Endothelial cell of umbilical vein (primary cell): ENCODE data around the gene PID1. TPM values are rescaled to one million over a fixed set of nuclear protein-coding genes. Genes with fewer than 3 reads are reported as not detected.

Source experiments
- BruUV-seq: library from RNA; stranded (reverse); fragments of 400-500 nt; replicated peaks from 2 replicates; lab custom pipeline; 2021; lab: Mats Ljungman, UMichigan
- CTCF ChIA-PET: fragments of 300-600, 350-600 bp; sonication (Branson Sonifier 250); formaldehyde crosslinking; loops from one replicate; lab custom pipeline; 2021; ENCODE audit warnings: antibody characterized with exemption, inconsistent platforms; lab: Charles Lee
- POLR2A ChIA-PET: fragments of 300-600, 350-600 bp; sonication (Branson Sonifier 250); formaldehyde crosslinking; loops from one replicate; lab custom pipeline; 2021; ENCODE audit warnings: antibody characterized with exemption, inconsistent platforms; lab: Charles Lee
- DNase-seq: peaks from one replicate; pipeline ENCODE4 v3.0.0-alpha.2; 2011; ENCODE audit warnings: low read depth, low spot score
- FAIRE-seq: peaks from 2 replicates; lab custom pipeline; 2011; peaks lifted over from hg19 to GRCh38; lab: Jason Lieb, UNC
- H2AFZ ChIP-seq: 2 replicates; pipeline ENCODE4 v1.6.0; 2012; ENCODE audit warnings: low read depth, low read length, control low read depth, inconsistent platforms
- H3K27ac ChIP-seq: 2 replicates; pipeline ENCODE4 v1.5.1; 2011; ENCODE audit warnings: low read depth, mild to moderate bottlenecking, control low read depth, low read length, moderate library complexity; ENCODE audit not compliant: insufficient read depth
- H3K27me3 ChIP-seq, 2 experiments: 2 replicates each; pipeline versions ENCODE4 v1.6.0 to v1.6.1; 2011; ENCODE audit warnings: low read length in 2 of 2, mixed read lengths in 1 of 2; ENCODE audit not compliant: control insufficient read depth in 2 of 2, insufficient read depth in 2 of 2
- H3K36me3 ChIP-seq, 2 experiments: 2 replicates in 1 of 2; 3 replicates in 1 of 2; pipeline ENCODE4 v1.5.1; 2011; ENCODE audit warnings: low read length in 2 of 2, mild to moderate bottlenecking in 1 of 2, moderate library complexity in 1 of 2; ENCODE audit not compliant: control insufficient read depth in 2 of 2, insufficient read depth in 2 of 2; ENCODE audit errors: extremely low read depth in 1 of 2
- H3K4me1 ChIP-seq: 3 replicates; pipeline ENCODE4 v1.5.1; 2011; ENCODE audit warnings: mild to moderate bottlenecking, low read length; ENCODE audit not compliant: control insufficient read depth, insufficient read depth; ENCODE audit errors: extremely low read depth
- H3K4me2 ChIP-seq: 2 replicates; pipeline ENCODE4 v1.6.1; 2011; ENCODE audit warnings: low read length, control low read depth, mixed read lengths; ENCODE audit not compliant: insufficient read depth
- H3K4me3 ChIP-seq, 3 experiments: fragments of 200-600 bp in 1 of 3; sonication (generic), shearing (Covaris generic) in 1 of 3; replicated peaks in 1 of 3; 2 replicates each; pipeline ENCODE4 v1.5.1; 2011 to 2016; ENCODE audit warnings: control low read depth in 3 of 3, low read length in 3 of 3, mild to moderate bottlenecking in 2 of 3, inconsistent platforms in 1 of 3, low read depth in 1 of 3, moderate library complexity in 1 of 3; ENCODE audit not compliant: insufficient read depth in 1 of 3
- H3K79me2 ChIP-seq: 2 replicates; pipeline ENCODE4 v1.6.0; 2012; ENCODE audit warnings: low read length, inconsistent platforms; ENCODE audit not compliant: control insufficient read depth, insufficient read depth
- H3K9ac ChIP-seq: replicated peaks from 2 replicates; pipeline ENCODE3; 2011; ENCODE audit warnings: low read length, control low read depth; ENCODE audit not compliant: insufficient read depth; ENCODE audit errors: extremely low read depth
- H3K9me1 ChIP-seq: replicated peaks from 3 replicates; pipeline ENCODE4 v1.6.0; 2011; ENCODE audit warnings: mild to moderate bottlenecking, low read length; ENCODE audit not compliant: control insufficient read depth, insufficient read depth; ENCODE audit errors: extremely low read depth
- H3K9me3 ChIP-seq: replicated peaks from 2 replicates; pipeline ENCODE4 v1.5.1; 2012; ENCODE audit warnings: low read length, inconsistent platforms; ENCODE audit not compliant: control insufficient read depth, insufficient read depth
- H4K20me1 ChIP-seq: replicated peaks from 2 replicates; pipeline ENCODE3; 2011; ENCODE audit warnings: mild to moderate bottlenecking, low read length; ENCODE audit not compliant: control insufficient read depth, insufficient read depth; ENCODE audit errors: extremely low read depth
- EZH2 ChIP-seq: IDR thresholded peaks from 2 replicates; pipeline ENCODE4 v1.6.1; 2012; ENCODE audit warnings: borderline replicate concordance, low read depth, mild to moderate bottlenecking, moderate library complexity, low read length, inconsistent platforms; ENCODE audit not compliant: severe bottlenecking
- FOS ChIP-seq: IDR thresholded peaks from 2 replicates; pipeline ENCODE4 v1.6.1; 2011; ENCODE audit warnings: mild to moderate bottlenecking, low read length, moderate library complexity, borderline replicate concordance; ENCODE audit not compliant: insufficient read depth
- GATA2 ChIP-seq: IDR thresholded peaks from 2 replicates; pipeline ENCODE4 v1.7.0; 2011; ENCODE audit warnings: low read depth, mild to moderate bottlenecking, moderate library complexity, mixed read lengths, low read length; ENCODE audit not compliant: insufficient read length, insufficient read depth
- JUN ChIP-seq: IDR thresholded peaks from 2 replicates; pipeline ENCODE4 v1.6.1; 2011; ENCODE audit warnings: borderline replicate concordance, low read depth; ENCODE audit not compliant: insufficient read length, insufficient read depth
- MYC ChIP-seq: IDR thresholded peaks from one replicate; pipeline ENCODE4 v1.6.1; 2011; ENCODE audit warnings: mild to moderate bottlenecking, low read depth, low read length
- POLR2A ChIP-seq: IDR thresholded peaks from 2 replicates; pipeline ENCODE4 v1.6.1; 2012; ENCODE audit warnings: low read depth, mild to moderate bottlenecking, control low read depth, low read length
- POLR2AphosphoS5 ChIP-seq: IDR thresholded peaks from 2 replicates; pipeline ENCODE4 v1.6.1; 2012; ENCODE audit warnings: low read depth, mild to moderate bottlenecking, control low read depth, low read length, moderate library complexity; ENCODE audit not compliant: insufficient read depth
- dilution Hi-C: fragments of 300-500 bp; cut with MboI; formaldehyde crosslinking; loops from one replicate; pipeline ENCODE4 v1.15.0; 2019; ENCODE audit warnings: low sequenced_read_pairs; ENCODE audit not compliant: extremely low pct_ligation_motif_present
- intact Hi-C: fragments of 100-400 bp; cut with micrococcal nuclease; formaldehyde crosslinking; loops from one replicate; pipeline ENCODE4 v1.10.0; 2022
- polyA plus RNA-seq, 4 experiments: library from polyadenylated mRNA; depleted of rRNA in 3 of 4; stranded (reverse) in 3 of 4; unstranded in 1 of 4; fragments of >200 nt; gene quantifications; 2 replicates each; pipeline versions ENCODE4 v1.2.1 to v1.2.3, GENCODE V29; 2011 to 2012; ENCODE audit warnings: missing spikeins in 1 of 4
- total RNA-seq: library from RNA; stranded (reverse); gene quantifications from 2 replicates; pipeline ENCODE4 v1.2.3, GENCODE V29; 2021
- TF ChIP-seq, protein P1 (sequence below), 2 donors: IDR thresholded peaks; 1 replicate in 1 of 2; 2 replicates in 1 of 2; pipeline ENCODE4 v1.5.1; 2011; ENCODE audit warnings: low read length in 2 of 2, mild to moderate bottlenecking in 2 of 2, moderate library complexity in 2 of 2, control low read depth in 1 of 2, inconsistent platforms in 1 of 2, low read depth in 1 of 2; ENCODE audit not compliant: insufficient read depth in 1 of 2; ENCODE audit errors: extremely low read depth in 1 of 2
- TF ChIP-seq, protein P2 (sequence below): IDR thresholded peaks from 2 replicates; pipeline ENCODE4 v1.6.1; 2011; ENCODE audit not compliant: insufficient read depth, insufficient read length

PID1 gene
- total and polyA plus RNA-seq, 2 donors (not counting 3 experiments of a cell fraction or from before 2014, with no cell fraction given) = not detected

DNA sequence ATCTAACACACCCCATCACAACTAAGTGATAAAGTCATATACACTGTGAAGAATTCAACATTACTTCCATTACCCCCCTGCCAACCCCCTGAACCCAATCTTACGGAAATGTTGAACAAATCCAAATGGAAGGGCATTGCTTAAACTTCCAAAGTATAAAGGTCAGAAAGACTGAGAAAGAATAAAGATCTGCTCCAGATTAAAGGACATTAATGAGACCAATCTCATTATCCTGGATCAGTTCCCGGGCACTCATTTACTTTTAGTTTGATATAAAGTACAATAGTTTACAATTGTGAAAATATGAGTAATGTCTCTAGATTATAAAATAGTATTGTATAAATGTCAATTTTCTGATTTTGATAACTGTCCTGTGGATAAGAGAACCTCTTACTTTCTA lies 229.4 kb downstream of the PID1 start:
- POLR2A ChIA-PET = no interaction called here

DNA sequence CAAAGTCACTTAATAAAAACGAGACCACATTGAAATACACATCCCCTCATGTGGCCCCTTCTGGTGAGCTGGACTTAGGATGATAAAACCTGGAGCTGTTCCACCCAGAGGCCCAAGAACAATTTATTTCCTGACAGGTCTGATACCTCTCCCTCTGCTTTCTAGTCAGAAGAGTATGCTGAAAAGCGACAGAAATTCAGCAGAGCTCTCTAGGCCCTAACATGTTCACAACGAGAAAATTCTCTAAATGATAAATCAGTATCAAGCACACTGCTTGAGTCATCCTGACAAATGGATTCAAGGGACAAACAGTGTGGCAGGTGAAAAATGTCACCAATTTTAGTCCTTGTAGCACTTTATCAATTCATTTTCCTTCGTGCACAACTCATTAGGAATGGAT lies 233.5 kb downstream of the PID1 start:
- Histone ChIP-seq H3K4me3 (no peak overlapping the region), H3K4me1 (no peaks in the 10 kb centered on the region), H3K9me1 (no peaks in the 10 kb centered on the region), H3K9ac (no peak overlapping the region), H4K20me1 (no peaks in the 10 kb centered on the region), H3K4me2 (no peak overlapping the region), H3K27ac (no peak overlapping the region), H2AFZ (no peak overlapping the region), H3K27me3 (no peaks in the 10 kb centered on the region), H3K36me3 (no peaks in the 10 kb centered on the region), H3K9me3 (peaks cover 2% of the 10 kb centered on the region), H3K79me2 (no peaks in the 10 kb centered on the region)
- DNase-seq (no peak), FAIRE-seq (no peak)
- ChIA-PET POLR2A (no interaction called here), CTCF (no interaction called here)
- no TSS peak for BruUV-seq
- intact Hi-C loops = no loop called here
- dilution Hi-C loops = no loop called here
- TF ChIP-seq POLR2AphosphoS5 (no peak), JUN (no peak), POLR2A (no peak), MYC (no peak), EZH2 (no peak), GATA2 (no peak), FOS (no peak)
- TF ChIP-seq, protein P1, sequence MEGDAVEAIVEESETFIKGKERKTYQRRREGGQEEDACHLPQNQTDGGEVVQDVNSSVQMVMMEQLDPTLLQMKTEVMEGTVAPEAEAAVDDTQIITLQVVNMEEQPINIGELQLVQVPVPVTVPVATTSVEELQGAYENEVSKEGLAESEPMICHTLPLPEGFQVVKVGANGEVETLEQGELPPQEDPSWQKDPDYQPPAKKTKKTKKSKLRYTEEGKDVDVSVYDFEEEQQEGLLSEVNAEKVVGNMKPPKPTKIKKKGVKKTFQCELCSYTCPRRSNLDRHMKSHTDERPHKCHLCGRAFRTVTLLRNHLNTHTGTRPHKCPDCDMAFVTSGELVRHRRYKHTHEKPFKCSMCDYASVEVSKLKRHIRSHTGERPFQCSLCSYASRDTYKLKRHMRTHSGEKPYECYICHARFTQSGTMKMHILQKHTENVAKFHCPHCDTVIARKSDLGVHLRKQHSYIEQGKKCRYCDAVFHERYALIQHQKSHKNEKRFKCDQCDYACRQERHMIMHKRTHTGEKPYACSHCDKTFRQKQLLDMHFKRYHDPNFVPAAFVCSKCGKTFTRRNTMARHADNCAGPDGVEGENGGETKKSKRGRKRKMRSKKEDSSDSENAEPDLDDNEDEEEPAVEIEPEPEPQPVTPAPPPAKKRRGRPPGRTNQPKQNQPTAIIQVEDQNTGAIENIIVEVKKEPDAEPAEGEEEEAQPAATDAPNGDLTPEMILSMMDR (IDR thresholded peaks at IDR 0.05; ENCODE audit: extremely low read depth in 1 of 2, insufficient read depth in 1 of 2, low read depth in 1 of 2, low read length in 2 of 2) = no peak
- TF ChIP-seq, protein P2, sequence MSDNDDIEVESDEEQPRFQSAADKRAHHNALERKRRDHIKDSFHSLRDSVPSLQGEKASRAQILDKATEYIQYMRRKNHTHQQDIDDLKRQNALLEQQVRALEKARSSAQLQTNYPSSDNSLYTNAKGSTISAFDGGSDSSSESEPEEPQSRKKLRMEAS = no peak

More for the DNA sequence above, 229.4 kb downstream of the PID1 start:
- CTCF ChIA-PET = no interaction called here
- DNase-seq (no peak), FAIRE-seq (no peak)
- Histone ChIP-seq H3K79me2 (no peaks in the 10 kb centered on the region), H3K9me1 (no peaks in the 10 kb centered on the region), H3K9ac (no peak overlapping the region), H3K27ac (no peak overlapping the region), H4K20me1 (no peaks in the 10 kb centered on the region), H3K27me3 (no peaks in the 10 kb centered on the region), H3K4me3 (no peak overlapping the region), H2AFZ (no peak overlapping the region), H3K4me2 (no peak overlapping the region), H3K4me1 (no peaks in the 10 kb centered on the region), H3K36me3 (no peaks in the 10 kb centered on the region), H3K9me3 (peaks cover 4% of the 10 kb centered on the region)
- TF ChIP-seq EZH2 (no peak), FOS (no peak)
- TF ChIP-seq, protein P2 = no peak
- TF ChIP-seq, protein P1 (IDR thresholded peaks at IDR 0.05; ENCODE audit: extremely low read depth in 1 of 2, insufficient read depth in 1 of 2, low read depth in 1 of 2, low read length in 2 of 2) = no peak
- intact Hi-C loops = no loop called here
- no TSS peak for BruUV-seq
- dilution Hi-C loops = no loop called here
